ENCODE data around the gene FMO5.

FMO5 gene

GRCh38 chr1:147152772-147153171 is 72.4 kb downstream of the FMO5 start:
- no peak for DNase-seq (ENCODE audit: low read depth in 2 of 2)
- TF ChIP-seq CTCF (IDR thresholded peaks at IDR 0.05; ENCODE audit: low read depth, low read length) = no peak
- H3K4me3 ChIP-seq (replicated peaks in 1 of 2; ENCODE audit: low read depth in 2 of 2, low read length in 2 of 2) = no peak overlapping the region

GRCh38 chr1:147151244-147151643 is 73.9 kb downstream of the FMO5 start:
- H3K4me3 ChIP-seq (replicated peaks in 1 of 2; ENCODE audit: low read depth in 2 of 2, low read length in 2 of 2) = no peak overlapping the region
- no peak for TF ChIP-seq CTCF (IDR thresholded peaks at IDR 0.05; ENCODE audit: low read depth, low read length)
- DNase-seq (ENCODE audit: low read depth in 2 of 2) = no peak

GRCh38 chr1:147142886-147143285 is 82.3 kb downstream of the FMO5 start:
- no peak for TF ChIP-seq CTCF (IDR thresholded peaks at IDR 0.05; ENCODE audit: low read depth, low read length)
- no peak overlapping the region for H3K4me3 ChIP-seq (replicated peaks in 1 of 2; ENCODE audit: low read depth in 2 of 2, low read length in 2 of 2)
- no peak for DNase-seq (ENCODE audit: low read depth in 2 of 2)
